Activated naive CD8-positive, alpha-beta T cell treated with anti-CD3 and anti-CD28 coated beads for 36 hours (primary cell): Measurements from ENCODE around the gene CAP1. TPM values are rescaled to one million over a fixed set of nuclear protein-coding genes. Genes with fewer than 3 reads are reported as not detected.
"Not testable (repeated sequence)": the region's sequence is repeated elsewhere in the genome, so short reads cannot be mapped to it uniquely, and the experiment has no call there.

ENCODE experiments used
- DNase-seq: peaks from one replicate; pipeline ENCODE4 v3.0.0; 2021
- H3K27ac Mint-ChIP-seq: one replicate; pipeline ENCODE4 v1.8.0; 2022; ENCODE audit warnings: mild to moderate bottlenecking, moderate library complexity, mixed read lengths
- H3K27me3 Mint-ChIP-seq: one replicate; pipeline ENCODE4 v1.8.0; 2022; ENCODE audit warnings: mild to moderate bottlenecking, mixed read lengths
- H3K36me3 Mint-ChIP-seq: one replicate; pipeline ENCODE4 v1.8.0; 2021; ENCODE audit warnings: mild to moderate bottlenecking, mixed read lengths
- H3K4me1 Mint-ChIP-seq: one replicate; pipeline ENCODE4 v1.8.0; 2021; ENCODE audit warnings: mixed read lengths
- H3K4me3 Mint-ChIP-seq: one replicate; pipeline ENCODE4 v1.8.0; 2022; ENCODE audit warnings: mild to moderate bottlenecking, moderate library complexity, mixed read lengths
- H3K9me3 Mint-ChIP-seq: one replicate; pipeline ENCODE4 v1.8.0; 2022; ENCODE audit warnings: mixed read lengths
- total RNA-seq, 2 experiments: library from RNA; stranded (reverse); gene quantifications; one replicate each; pipeline ENCODE4 v1.2.3, GENCODE V29; 2021

The CAP1 gene, protein sequence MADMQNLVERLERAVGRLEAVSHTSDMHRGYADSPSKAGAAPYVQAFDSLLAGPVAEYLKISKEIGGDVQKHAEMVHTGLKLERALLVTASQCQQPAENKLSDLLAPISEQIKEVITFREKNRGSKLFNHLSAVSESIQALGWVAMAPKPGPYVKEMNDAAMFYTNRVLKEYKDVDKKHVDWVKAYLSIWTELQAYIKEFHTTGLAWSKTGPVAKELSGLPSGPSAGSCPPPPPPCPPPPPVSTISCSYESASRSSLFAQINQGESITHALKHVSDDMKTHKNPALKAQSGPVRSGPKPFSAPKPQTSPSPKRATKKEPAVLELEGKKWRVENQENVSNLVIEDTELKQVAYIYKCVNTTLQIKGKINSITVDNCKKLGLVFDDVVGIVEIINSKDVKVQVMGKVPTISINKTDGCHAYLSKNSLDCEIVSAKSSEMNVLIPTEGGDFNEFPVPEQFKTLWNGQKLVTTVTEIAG
- 100 to 1,000 TPM; 483 to 504 TPM for total RNA-seq

DNA sequence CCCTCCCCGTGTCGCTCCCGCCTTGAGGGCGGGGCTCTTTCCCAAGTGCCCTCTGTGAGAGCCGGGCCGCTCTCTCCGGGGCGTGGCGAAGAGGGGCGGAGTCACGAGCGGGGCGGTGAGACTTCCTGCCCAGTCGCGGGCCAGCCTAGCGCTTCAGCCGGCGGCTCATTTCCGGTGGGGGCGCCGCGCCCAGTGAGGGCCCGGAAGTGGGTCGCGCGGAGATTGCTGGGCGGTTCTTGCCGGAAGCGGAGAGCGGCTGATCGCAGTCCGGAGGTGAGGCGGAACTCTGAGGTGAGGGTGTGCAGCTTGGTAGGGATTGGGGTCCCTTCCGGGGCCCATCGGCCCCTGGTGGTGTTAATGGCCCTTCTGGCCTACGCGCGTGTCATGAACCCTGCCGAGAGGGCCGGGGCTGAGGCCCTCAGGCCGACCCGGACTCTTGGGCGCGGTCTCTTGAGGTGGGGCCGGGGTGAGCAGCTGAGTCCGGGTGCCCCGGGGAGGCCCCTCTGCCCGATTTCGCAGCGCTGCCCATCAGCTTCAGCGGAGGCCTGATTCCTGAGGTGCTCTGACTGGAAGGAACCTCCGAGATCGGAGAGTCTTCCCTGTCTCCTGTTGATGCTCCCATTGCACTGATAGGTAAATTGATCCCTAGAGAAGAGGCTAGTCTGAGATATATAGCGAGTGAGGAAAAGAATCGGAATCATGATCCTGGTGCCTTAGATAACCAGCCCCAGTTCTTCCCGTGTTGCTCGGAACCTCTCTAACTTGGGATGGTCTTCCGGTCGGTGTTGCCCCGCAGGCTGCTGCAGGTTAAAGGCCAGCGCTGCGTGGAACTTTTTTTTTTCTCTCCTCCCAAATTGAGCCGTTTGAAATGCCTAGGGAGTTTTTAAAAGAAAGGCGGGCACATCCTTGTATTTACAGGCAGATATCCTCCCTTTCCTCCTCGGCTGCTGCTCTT is at the start of gene CAP1:
TSS of gene CAP1 (plus strand) at position 219 of the 955 bp plus-strand sequence. CDS start 18,618 bp downstream, outside the sequence.
- H3K9me3 Mint-ChIP-seq, result no peaks in the 10 kb centered on the region
- H3K4me1 Mint-ChIP-seq, result peaks cover 52% of the 10 kb centered on the region
- H3K36me3 Mint-ChIP-seq, result peaks cover 51% of the 10 kb centered on the region
- peak within 1 kb of the TSS; percentile 99 for H3K27ac Mint-ChIP-seq
- peak; percentile 100 for DNase-seq
- peak within 1 kb of the TSS; percentile 95 for H3K4me3 Mint-ChIP-seq
- H3K27me3 Mint-ChIP-seq, result no peaks in the 10 kb centered on the region

DNA sequence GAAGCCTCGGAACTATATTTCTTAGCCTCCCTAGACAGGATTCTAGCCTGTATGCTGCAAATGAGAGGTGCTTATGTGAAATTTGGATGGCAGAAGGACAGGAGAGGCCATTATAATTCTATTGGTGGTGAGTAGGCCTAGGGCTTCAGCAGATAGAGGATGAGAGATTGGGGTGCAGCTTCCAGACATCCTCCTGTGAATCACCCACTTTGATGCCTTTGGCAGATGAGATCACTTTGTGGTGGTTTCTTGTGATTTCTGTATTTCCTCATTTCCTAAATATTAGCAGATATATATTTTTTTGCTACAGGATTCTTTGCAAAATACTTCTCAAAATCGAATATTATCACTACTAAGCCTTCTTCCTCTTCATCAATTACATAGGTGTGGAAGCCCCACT is 48.3 kb upstream of the CAP1 start:
- H3K4me1 Mint-ChIP-seq, result peaks cover 11% of the 10 kb centered on the region
- no peak for DNase-seq
- no peak overlapping the region for H3K27ac Mint-ChIP-seq
- no peaks in the 10 kb centered on the region for H3K9me3 Mint-ChIP-seq
- H3K27me3 Mint-ChIP-seq, result no peaks in the 10 kb centered on the region
- no peaks in the 10 kb centered on the region for H3K36me3 Mint-ChIP-seq
- H3K4me3 Mint-ChIP-seq, result no peak overlapping the region

DNA sequence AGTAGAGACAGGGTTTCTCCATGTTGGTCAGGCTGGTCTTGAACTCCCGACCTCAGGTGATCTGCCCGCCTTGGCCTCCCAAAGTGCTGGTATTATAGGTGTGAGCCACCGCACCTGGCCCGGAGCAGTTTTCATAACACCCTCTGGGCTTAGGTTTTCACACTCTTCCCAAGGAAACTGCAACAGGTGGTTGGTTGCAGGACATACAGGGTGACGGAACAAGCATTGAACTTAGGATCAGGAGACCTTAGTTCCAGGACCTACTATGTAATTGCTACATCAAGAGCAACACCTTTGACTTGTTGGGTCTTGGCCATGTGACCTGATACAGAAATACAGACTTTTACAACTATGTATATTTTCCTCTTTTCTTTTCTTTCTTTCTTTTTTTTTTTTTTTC is 47.6 kb upstream of the CAP1 start:
- no peak for DNase-seq
- Mint-ChIP-seq H3K9me3 (no peaks in the 10 kb centered on the region), H3K27me3 (no peaks in the 10 kb centered on the region), H3K4me3 (no peak overlapping the region), H3K27ac (no peak overlapping the region), H3K36me3 (no peaks in the 10 kb centered on the region), H3K4me1 (peaks cover 11% of the 10 kb centered on the region)

DNA sequence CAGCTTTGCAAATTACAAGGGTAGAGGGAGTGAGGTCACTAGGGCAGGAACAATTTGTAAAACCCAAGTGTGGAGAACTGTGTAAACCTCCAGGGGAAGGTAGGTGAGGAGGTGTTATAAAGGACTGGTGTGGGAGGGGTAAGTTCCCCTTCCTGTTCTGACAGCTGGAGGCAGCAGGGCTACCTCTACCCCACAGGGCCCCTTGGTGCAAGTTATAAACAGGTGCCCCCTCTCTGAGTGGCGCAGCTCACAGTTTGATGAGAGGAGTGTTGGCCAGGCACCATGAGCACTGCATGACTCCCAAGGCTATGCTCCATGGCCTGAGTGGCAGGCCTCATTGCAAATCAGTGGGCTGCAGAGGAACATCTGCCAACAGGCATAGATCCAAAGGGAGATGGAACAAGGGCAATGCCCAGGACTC is 44.5 kb upstream of the CAP1 start:
- H3K4me1 Mint-ChIP-seq, result peaks cover 11% of the 10 kb centered on the region
- no peaks in the 10 kb centered on the region for H3K27me3 Mint-ChIP-seq
- H3K9me3 Mint-ChIP-seq, result no peaks in the 10 kb centered on the region
- no peak overlapping the region for H3K4me3 Mint-ChIP-seq
- H3K27ac Mint-ChIP-seq, result no peak overlapping the region
- no peaks in the 10 kb centered on the region for H3K36me3 Mint-ChIP-seq
- no peak for DNase-seq

DNA sequence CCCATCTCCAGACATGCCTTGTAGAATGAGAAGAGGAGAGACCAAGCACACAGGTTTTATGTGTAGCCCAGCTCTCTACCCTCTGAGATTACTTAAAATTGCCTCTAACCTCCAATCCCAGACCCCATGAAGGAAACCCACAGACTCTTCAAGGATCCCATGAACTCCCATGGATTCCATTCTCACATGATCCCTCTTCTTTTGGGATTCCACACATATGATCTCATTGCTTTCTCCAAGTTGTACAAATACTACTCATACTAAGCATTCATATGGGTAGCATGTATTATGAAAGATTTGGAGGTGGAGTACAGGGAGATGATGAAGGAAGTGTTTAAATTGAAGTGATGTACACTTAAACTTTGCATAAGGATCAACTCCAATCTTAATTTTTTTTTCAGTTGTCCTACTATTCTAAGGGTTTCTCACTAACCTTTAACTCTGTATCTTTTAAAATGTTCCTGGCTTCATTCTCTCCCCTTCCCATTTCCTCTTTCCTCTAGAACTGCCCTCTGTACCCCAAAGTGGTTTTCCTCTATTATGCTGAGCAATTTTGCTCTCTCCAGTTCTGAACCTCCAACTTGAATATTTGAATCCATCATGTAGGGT is 44.0 kb upstream of the CAP1 start:
- H3K4me1 Mint-ChIP-seq, result peaks cover 11% of the 10 kb centered on the region
- no peak overlapping the region for H3K27ac Mint-ChIP-seq
- no peaks in the 10 kb centered on the region for H3K9me3 Mint-ChIP-seq
- H3K4me3 Mint-ChIP-seq, result no peak overlapping the region
- DNase-seq, result no peak
- H3K36me3 Mint-ChIP-seq, result no peaks in the 10 kb centered on the region
- H3K27me3 Mint-ChIP-seq, result no peaks in the 10 kb centered on the region

DNA sequence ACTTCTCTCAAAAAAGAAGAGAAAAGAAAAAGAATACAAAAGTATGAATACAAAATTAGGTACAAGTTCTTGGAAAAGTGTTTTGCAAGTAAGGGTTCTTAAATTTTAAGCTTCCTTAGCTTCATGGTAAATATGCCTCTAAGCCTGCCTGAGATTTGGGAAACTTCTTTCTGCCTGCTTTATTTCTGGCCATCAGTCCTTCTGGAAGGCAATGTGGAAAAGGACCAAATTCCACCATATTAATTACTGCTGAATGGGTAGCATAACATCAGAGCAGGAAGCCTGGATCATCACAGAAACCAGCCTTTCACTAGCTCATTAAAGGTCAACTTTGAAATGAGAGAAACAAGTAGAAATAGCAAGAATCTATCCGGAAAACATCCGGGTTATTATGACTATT is 39.1 kb upstream of the CAP1 start:
- Mint-ChIP-seq H3K36me3 (no peaks in the 10 kb centered on the region), H3K9me3 (no peaks in the 10 kb centered on the region), H3K27me3 (no peaks in the 10 kb centered on the region), H3K27ac (no peak overlapping the region), H3K4me3 (no peak overlapping the region), H3K4me1 (peaks cover 3% of the 10 kb centered on the region)
- no peak for DNase-seq

DNA sequence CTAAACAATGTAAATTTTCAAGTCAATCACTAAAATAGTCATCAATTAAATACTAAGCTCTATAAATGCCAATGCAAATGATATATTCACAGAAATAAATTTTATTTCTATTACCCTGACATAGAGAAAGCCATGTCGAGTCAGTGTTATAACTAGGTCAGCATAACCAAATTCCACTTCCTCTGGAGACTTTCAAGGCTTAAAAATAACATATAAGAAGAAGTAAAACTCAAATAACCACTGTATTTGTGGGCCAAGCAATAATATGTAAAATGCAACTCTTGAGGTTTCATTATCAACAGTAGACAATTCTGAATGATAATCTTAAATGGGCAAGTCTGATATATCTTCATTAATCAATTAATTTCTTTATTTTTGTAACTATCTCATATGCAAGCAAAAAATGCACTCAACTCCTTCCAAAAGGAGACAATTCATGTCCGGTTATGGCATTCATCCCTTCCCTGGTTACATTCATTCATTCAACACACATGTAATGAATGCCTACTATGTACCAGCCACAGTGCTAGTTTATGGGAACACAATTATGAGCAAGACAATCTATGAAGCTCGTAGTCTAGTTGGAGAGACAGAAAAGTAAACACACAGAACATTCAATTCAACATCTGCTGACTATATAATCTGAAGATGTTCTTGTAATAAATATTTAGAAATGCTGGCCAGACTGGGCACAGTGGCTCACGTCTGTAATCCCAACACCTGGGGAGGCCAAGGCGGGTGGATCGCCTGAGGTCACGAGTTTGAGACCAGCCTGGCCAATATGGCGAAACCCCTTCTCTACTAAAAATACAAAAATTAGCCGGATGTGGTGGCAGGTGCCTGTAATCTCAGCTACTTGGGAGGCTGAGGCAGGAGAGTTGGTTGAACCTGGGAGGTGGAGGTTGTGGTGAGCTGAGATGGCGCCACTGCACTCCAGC is 37.1 kb upstream of the CAP1 start:
- no peak overlapping the region for H3K4me3 Mint-ChIP-seq
- no peaks in the 10 kb centered on the region for H3K4me1 Mint-ChIP-seq
- no peaks in the 10 kb centered on the region for H3K27me3 Mint-ChIP-seq
- no peak for DNase-seq
- no peaks in the 10 kb centered on the region for H3K9me3 Mint-ChIP-seq
- no peaks in the 10 kb centered on the region for H3K36me3 Mint-ChIP-seq
- H3K27ac Mint-ChIP-seq, result no peak overlapping the region

DNA sequence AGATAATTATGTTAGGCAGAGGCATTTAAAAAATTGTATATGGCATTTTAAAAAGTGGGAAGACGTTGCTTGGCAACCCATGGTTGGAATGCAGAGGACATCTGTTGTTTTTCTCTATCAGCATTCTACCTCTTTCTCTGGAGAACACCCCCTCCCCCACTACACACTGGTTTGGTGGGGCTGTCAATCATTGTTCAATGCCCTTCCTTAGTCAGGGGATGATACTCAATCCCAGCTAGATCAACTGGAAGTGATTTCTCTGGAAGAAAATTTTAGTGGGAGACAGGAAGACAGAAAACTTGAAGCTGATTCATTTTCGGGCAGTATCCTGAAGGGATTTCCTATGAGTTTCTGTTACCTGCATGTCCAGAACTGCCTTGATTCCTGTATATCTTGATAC is 35.7 kb upstream of the CAP1 start:
- H3K27ac Mint-ChIP-seq, result no peak overlapping the region
- no peak overlapping the region for H3K4me3 Mint-ChIP-seq
- no peaks in the 10 kb centered on the region for H3K4me1 Mint-ChIP-seq
- H3K27me3 Mint-ChIP-seq, result no peaks in the 10 kb centered on the region
- H3K36me3 Mint-ChIP-seq, result no peaks in the 10 kb centered on the region
- no peak for DNase-seq
- H3K9me3 Mint-ChIP-seq, result no peaks in the 10 kb centered on the region

DNA sequence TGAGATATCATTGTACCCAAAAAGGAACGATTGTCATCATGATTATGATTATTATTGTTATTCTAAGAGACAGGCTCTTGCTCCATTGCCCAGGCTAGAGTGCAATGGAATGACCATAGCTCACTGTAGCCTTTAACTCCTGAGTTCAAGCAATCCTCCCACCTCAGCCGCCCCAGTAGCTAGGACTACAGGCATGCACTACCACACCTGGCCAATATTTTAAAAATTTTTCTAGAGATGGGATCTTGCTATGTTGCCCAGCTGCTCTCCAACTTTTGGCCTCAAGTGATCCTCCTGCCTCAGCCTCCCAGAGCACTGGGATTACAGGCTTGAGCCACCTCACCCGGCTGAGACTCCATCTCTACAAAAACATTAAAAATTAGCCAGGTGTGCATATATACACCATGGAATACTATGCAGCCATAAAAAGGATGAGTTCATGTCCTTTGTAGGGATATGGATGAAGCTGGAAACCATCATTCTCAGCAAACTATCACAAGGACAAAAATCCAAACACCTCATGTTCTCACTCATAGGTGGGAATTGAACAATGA is 33.0 kb upstream of the CAP1 start:
- not testable (repeated sequence) for H3K36me3 Mint-ChIP-seq, H3K4me1 Mint-ChIP-seq, H3K4me3 Mint-ChIP-seq, H3K27ac Mint-ChIP-seq, H3K27me3 Mint-ChIP-seq, DNase-seq, H3K9me3 Mint-ChIP-seq

DNA sequence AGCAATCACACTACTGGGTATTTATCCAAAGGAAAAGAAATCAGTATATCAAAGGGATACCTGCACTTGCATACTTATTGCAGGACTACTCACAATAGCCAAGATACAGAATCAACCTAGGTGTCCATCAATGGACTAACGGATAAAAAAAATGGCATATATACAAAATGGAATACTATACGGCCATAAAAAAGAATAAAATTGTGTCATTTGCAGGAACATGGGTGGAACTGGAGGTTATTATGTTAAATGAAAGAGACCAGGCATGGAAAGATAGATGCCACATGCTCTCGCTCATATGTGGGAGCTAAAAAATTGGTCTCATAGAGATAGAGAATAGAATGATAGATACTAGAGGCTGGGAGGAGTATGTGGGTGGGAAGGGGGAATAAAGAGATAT is 29.3 kb upstream of the CAP1 start:
- H3K27me3 Mint-ChIP-seq, result no peaks in the 10 kb centered on the region
- H3K36me3 Mint-ChIP-seq, result no peaks in the 10 kb centered on the region
- H3K4me1 Mint-ChIP-seq, result no peaks in the 10 kb centered on the region
- peaks cover 3% of the 10 kb centered on the region for H3K9me3 Mint-ChIP-seq
- no peak overlapping the region for H3K27ac Mint-ChIP-seq
- H3K4me3 Mint-ChIP-seq, result no peak overlapping the region
- DNase-seq, result no peak

DNA sequence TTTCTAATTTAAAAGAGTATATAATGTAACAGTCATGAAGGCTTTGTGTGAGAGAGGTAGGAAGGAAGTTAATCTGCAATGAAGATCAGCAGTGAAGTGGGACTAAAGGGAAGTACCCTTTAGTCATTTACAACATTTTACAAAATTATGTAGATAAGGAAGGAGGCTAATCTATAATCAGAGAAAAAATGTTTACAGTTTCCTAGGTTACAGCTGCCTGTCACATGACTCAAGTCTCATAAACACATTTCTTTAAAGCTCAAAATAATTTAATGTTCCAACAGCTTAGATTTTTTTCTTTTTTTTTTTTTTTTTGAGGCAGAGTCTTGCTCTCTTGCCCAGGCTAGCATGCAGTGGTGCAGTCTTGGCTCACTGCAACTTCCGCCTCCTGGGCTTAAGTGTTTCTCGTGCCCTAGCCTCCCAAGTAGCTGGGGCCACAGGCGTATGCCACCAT is 26.2 kb upstream of the CAP1 start:
- Mint-ChIP-seq H3K36me3 (no peaks in the 10 kb centered on the region), H3K27ac (no peak overlapping the region), H3K27me3 (no peaks in the 10 kb centered on the region), H3K4me1 (no peaks in the 10 kb centered on the region), H3K9me3 (peaks cover 3% of the 10 kb centered on the region), H3K4me3 (no peak overlapping the region)
- DNase-seq, result no peak

DNA sequence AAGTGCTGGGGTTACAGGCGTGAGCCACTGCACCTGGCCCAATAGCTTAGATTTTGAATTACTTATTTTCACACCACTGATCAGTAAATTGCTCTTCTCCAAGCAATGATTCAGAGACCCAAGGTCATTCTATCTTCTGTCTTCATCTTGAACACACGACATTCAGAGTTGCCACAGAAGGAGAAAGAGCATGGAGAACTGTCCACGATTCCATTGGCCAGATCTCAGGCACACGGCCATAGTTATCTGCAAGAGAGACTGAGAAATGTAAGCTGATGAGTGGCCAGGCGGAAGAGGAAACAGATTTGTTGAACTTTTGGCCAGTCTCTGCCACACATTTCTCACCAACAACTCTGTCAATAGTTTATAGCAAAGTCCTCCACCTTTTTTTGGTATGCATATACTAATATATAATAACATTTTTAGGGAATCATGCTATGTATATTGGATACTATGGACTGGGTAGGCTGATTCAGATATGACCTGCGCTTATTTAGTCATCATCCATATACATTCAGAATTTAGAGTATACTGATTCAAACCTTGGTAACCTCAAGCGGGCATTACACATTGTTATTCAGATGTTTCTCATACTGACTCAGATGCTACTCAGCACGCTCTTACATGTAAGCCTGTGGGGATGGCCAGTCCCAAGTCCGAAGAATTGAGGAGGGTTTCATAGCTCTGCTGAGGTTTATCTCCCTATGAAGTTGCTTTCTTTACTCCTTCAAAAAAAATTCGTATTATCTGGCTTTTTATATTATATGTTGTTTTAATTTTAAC is 25.5 kb upstream of the CAP1 start:
- DNase-seq, result no peak
- Mint-ChIP-seq H3K27me3 (no peaks in the 10 kb centered on the region), H3K36me3 (no peaks in the 10 kb centered on the region), H3K4me1 (no peaks in the 10 kb centered on the region), H3K9me3 (peaks cover 3% of the 10 kb centered on the region), H3K4me3 (no peak overlapping the region), H3K27ac (no peak overlapping the region)

DNA sequence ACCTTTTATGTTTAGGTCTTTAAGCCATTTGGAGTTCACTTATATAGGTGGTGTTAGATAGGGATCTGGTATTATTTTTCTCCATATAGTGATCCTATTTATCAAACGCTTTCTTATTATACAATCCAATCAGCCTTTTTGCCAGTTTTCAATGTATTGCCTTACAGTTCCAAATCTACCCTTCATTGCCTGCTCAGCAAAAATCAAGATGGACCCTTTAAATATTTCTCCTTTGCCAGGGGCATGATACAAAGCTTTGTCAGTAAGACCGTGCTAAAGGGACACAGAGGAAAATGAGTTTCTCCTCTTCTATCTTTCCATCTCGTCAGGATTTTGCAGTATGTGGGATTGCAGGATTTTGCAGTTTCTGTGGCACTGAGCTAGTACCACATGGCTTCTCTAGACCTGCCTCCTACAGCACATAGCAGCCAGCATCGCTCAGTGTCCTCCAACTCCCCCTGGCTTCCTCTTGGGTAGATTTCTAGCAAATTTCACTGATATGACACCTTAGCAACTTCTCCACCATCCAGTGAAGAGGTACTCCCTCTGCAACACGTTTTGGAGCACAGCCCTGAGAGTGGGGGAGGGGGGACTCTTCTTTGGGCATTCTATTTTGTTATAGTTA is 22.5 kb upstream of the CAP1 start:
- Mint-ChIP-seq H3K4me3 (no peak overlapping the region), H3K27me3 (no peaks in the 10 kb centered on the region), H3K27ac (no peak overlapping the region), H3K36me3 (no peaks in the 10 kb centered on the region), H3K4me1 (no peaks in the 10 kb centered on the region), H3K9me3 (no peaks in the 10 kb centered on the region)
- DNase-seq, result no peak
